SK-N-SH (cell line): Measurements from ENCODE around the gene CTCFL. TPM values are rescaled to one million over a fixed set of nuclear protein-coding genes. Genes with fewer than 3 reads are reported as not detected.

ENCODE experiments used
- CTCF ChIA-PET: fragments of 300-600, 350-600 bp; formaldehyde crosslinking; extraction: SDS; loops from one replicate; lab custom pipeline; 2021; lab: Yijun Ruan, JAX
- POLR2A ChIA-PET: fragments of 350-600 bp; sonication (Branson Sonifier 250); formaldehyde crosslinking; extraction: SDS; loops from one replicate; lab custom pipeline; 2020; ENCODE audit warnings: antibody characterized with exemption, inconsistent platforms; lab: Yijun Ruan, JAX
- DNase-seq: peaks from one replicate; pipeline ENCODE4 v3.0.0; 2012
- H2AFZ ChIP-seq: fragments of 200-600 bp; sonication (generic); 2 replicates; pipeline ENCODE4 v1.8.1; 2016; ENCODE audit warnings: antibody characterized with exemption, mild to moderate bottlenecking, low read depth
- H3F3A ChIP-seq: fragments of 200-600 bp; sonication (generic); replicated peaks from 2 replicates; pipeline ENCODE3; 2016; ENCODE audit warnings: antibody characterized with exemption, mild to moderate bottlenecking; ENCODE audit not compliant: insufficient read depth
- H3K27ac ChIP-seq, 2 experiments: fragments of 200-500 bp in 1 of 2; fragments of 200-600 bp in 1 of 2; sonication (Bioruptor generic) in 1 of 2; sonication (generic), shearing (Covaris generic) in 1 of 2; 2 replicates each; pipeline versions ENCODE4 v1.5.1 to v1.6.1; 2014 to 2016; ENCODE audit warnings: low read depth in 2 of 2, inconsistent platforms in 1 of 2, low read length in 1 of 2, mild to moderate bottlenecking in 1 of 2, mixed read lengths in 1 of 2
- H3K27me3 ChIP-seq: fragments of 200-600 bp; sonication (generic), shearing (Covaris generic); 2 replicates; pipeline ENCODE4 v1.6.1; 2016; ENCODE audit warnings: mixed run types; ENCODE audit not compliant: insufficient read depth
- H3K36me3 ChIP-seq, 2 experiments: fragments of 200-500 bp in 1 of 2; fragments of 200-600 bp in 1 of 2; sonication (Bioruptor generic) in 1 of 2; sonication (generic) in 1 of 2; replicated peaks in 1 of 2; 2 replicates each; pipeline versions ENCODE3 to v1.5.1; 2014 to 2016; ENCODE audit warnings: low read length in 1 of 2, mild to moderate bottlenecking in 1 of 2; ENCODE audit not compliant: insufficient read depth in 2 of 2, control insufficient read depth in 1 of 2
- H3K4me1 ChIP-seq, 2 experiments: fragments of 200-500 bp in 1 of 2; fragments of 200-600 bp in 1 of 2; sonication (Bioruptor generic) in 1 of 2; sonication (generic), shearing (Covaris generic) in 1 of 2; 2 replicates each; pipeline versions ENCODE4 v1.5.1 to v1.6.1; 2014 to 2016; ENCODE audit warnings: low read depth in 1 of 2, low read length in 1 of 2, mixed run types in 1 of 2; ENCODE audit not compliant: insufficient read depth in 2 of 2, control insufficient read depth in 1 of 2
- H3K4me2 ChIP-seq: fragments of 200-600 bp; sonication (generic), shearing (Covaris generic); 2 replicates; pipeline ENCODE4 v1.6.1; 2017; ENCODE audit warnings: mixed run types
- H3K4me3 ChIP-seq, 2 experiments: fragments of 200-500 bp in 1 of 2; fragments of 200-600 bp in 1 of 2; sonication (Bioruptor generic) in 1 of 2; sonication (generic), shearing (Covaris generic) in 1 of 2; 2 replicates each; pipeline versions ENCODE4 v1.5.1 to v1.8.1; 2014 to 2016; ENCODE audit warnings: low read depth in 2 of 2, inconsistent platforms in 1 of 2, low read length in 1 of 2, mild to moderate bottlenecking in 1 of 2, mixed read lengths in 1 of 2, moderate library complexity in 1 of 2
- H3K79me2 ChIP-seq: fragments of 200-600 bp; sonication (generic); 2 replicates; pipeline ENCODE4 v1.8.1; 2017; ENCODE audit warnings: mild to moderate bottlenecking; ENCODE audit not compliant: insufficient read depth
- H3K9ac ChIP-seq: fragments of 200-600 bp; sonication (generic); 2 replicates; pipeline ENCODE4 v1.6.1; 2017; ENCODE audit warnings: mixed run types
- H3K9me2 ChIP-seq: fragments of 200-600 bp; sonication (generic); 2 replicates; pipeline ENCODE4 v1.6.1; 2017; ENCODE audit warnings: mixed run types
- H3K9me3 ChIP-seq: fragments of 200-600 bp; sonication (generic); 2 replicates; pipeline ENCODE4 v1.6.1; 2017; ENCODE audit warnings: mixed run types, mild to moderate bottlenecking, moderate library complexity
- H4K20me1 ChIP-seq: fragments of 200-600 bp; sonication (generic); 2 replicates; pipeline ENCODE4 v1.6.1; 2017; ENCODE audit warnings: mild to moderate bottlenecking, mixed run types; ENCODE audit not compliant: insufficient read depth
- CHD2 ChIP-seq: fragments of 150-350 bp; IDR thresholded peaks from 2 replicates; pipeline ENCODE4 v1.6.1; 2018; ENCODE audit warnings: low read length; ENCODE audit not compliant: partially characterized antibody
- EP300 ChIP-seq, 2 experiments: IDR thresholded peaks; 2 replicates each; pipeline versions ENCODE4 v1.4.0 to v1.6.1; 2012; ENCODE audit warnings: borderline replicate concordance in 1 of 2, low read depth in 1 of 2, low read length in 1 of 2
- EZH2phosphoT487 ChIP-seq: fragments of 200-600 bp; sonication (generic); IDR thresholded peaks from 2 replicates; pipeline ENCODE4 v1.6.1; 2017; ENCODE audit warnings: low read depth, mixed run types, mild to moderate bottlenecking, antibody characterized with exemption, moderate library complexity, borderline replicate concordance
- FOSL2 ChIP-seq: IDR thresholded peaks from 2 replicates; pipeline ENCODE4 v1.4.0; 2012; ENCODE audit warnings: low read depth, mild to moderate bottlenecking, moderate library complexity, borderline replicate concordance
- FOXJ3 ChIP-seq: sonication (generic); formaldehyde crosslinking; IDR thresholded peaks from 2 replicates; pipeline ENCODE4 v1.5.1; 2020; ENCODE audit warnings: mild to moderate bottlenecking, missing genetic modification reagents
- GABPA ChIP-seq: IDR thresholded peaks from 2 replicates; pipeline ENCODE4 v1.4.0; 2012; ENCODE audit warnings: low read depth, mild to moderate bottlenecking
- GATA2 ChIP-seq: sonication (generic); formaldehyde crosslinking; IDR thresholded peaks from 2 replicates; pipeline ENCODE4 v1.5.0; 2020; ENCODE audit warnings: mild to moderate bottlenecking, missing genetic modification reagents
- MAX ChIP-seq: IDR thresholded peaks from 2 replicates; pipeline ENCODE4 v1.4.0; 2012; ENCODE audit warnings: low read depth
- MEF2A ChIP-seq: IDR thresholded peaks from 2 replicates; pipeline ENCODE4 v1.4.0; 2012; ENCODE audit warnings: low read depth, borderline replicate concordance
- NRF1 ChIP-seq: IDR thresholded peaks from 2 replicates; pipeline ENCODE4 v1.6.1; 2012; ENCODE audit warnings: low read depth, mild to moderate bottlenecking, low read length
- PBX3 ChIP-seq: IDR thresholded peaks from 2 replicates; pipeline ENCODE4; 2012
- POLR2AphosphoS5 ChIP-seq: IDR thresholded peaks from 2 replicates; pipeline ENCODE4 v1.6.1; 2012; ENCODE audit warnings: low read depth, low read length
- RXRA ChIP-seq: IDR thresholded peaks from 2 replicates; pipeline ENCODE4 v1.4.0; 2012; ENCODE audit warnings: low read depth, mild to moderate bottlenecking, borderline replicate concordance
- SIN3A ChIP-seq: IDR thresholded peaks from 2 replicates; pipeline ENCODE4 v1.6.1; 2012; ENCODE audit warnings: low read depth, mild to moderate bottlenecking, low read length, moderate library complexity, borderline replicate concordance
- TEAD4 ChIP-seq: IDR thresholded peaks from 2 replicates; pipeline ENCODE4 v1.4.0; 2012; ENCODE audit warnings: mild to moderate bottlenecking, borderline replicate concordance; ENCODE audit not compliant: insufficient read depth
- USF1 ChIP-seq: IDR thresholded peaks from 2 replicates; pipeline ENCODE4 v1.4.0; 2012; ENCODE audit warnings: low read depth, borderline replicate concordance
- YY1 ChIP-seq: IDR thresholded peaks from 2 replicates; pipeline ENCODE4 v1.4.0; 2012; ENCODE audit warnings: low read depth, mild to moderate bottlenecking
- WGBS: methylation state at CpG from one replicate; pipeline ENCODE4 v1.1.6; 2017; ENCODE audit warnings: low lambda C conversion rate; 5-methylcytosine and 5-hydroxymethylcytosine counted together
- polyA plus RNA-seq, 3 experiments: library from polyadenylated mRNA; depleted of rRNA; stranded (reverse); fragments of >200 nt; gene quantifications; 2 replicates each; pipeline ENCODE4 v1.2.3, GENCODE V29; 2012
- TF ChIP-seq, protein P1 (sequence below): IDR thresholded peaks from 2 replicates; pipeline ENCODE4 v1.4.0; 2012; ENCODE audit warnings: low read depth, borderline replicate concordance
- TF ChIP-seq, protein P2 (sequence below): fragments of 200-600 bp; sonication (generic); IDR thresholded peaks from 2 replicates; pipeline ENCODE4 v1.6.1; 2017; ENCODE audit warnings: antibody characterized with exemption, mild to moderate bottlenecking, moderate library complexity

The CTCFL gene
- polyA plus RNA-seq, 1 of the 3 experiments (the other 2 are of a cell fraction), result not detected

DNA sequence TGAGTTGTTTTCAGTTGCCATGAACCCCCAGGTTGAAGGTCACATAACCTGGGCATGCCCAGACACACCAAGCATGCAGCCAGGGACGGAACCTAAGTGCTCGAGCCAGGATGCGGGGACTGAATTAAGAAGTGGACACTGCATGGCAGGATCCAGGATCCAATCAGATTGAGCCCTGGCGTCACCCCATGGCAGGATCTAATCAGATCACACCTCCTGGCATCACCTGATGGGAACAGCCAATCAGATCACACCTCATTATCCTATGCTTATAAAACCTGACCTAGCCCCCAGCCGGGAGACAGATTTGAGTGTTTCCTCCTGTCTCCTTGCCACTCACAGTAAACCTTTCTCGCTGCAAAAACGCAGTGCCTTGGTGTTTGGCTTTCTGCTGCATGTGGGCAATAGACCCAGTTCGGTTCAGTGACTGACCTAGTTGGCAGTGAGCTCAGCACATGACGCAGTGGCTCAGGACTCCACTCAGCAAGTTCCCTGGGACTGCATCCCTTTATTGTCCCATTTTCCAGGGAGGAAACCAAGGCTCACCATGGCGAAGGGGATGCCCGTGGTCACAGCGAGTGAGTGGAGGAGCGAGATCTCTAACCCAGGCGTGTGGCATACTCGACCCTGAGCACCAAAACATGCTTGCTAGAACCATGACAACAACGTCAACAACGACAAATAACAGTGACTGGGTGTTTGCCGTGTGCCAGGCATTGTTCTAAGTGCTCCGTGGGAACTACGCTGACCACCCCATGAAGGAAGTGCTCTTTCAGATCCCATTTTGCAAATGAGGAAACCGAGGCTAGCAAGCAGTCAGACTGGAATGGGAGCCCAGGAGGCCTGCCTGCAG lies 67.5 kb downstream of the CTCFL start:
- no peaks in the 10 kb centered on the region for H3K36me3 ChIP-seq
- no peak overlapping the region for H3K4me2 ChIP-seq
- POLR2A ChIA-PET, result no interaction called here
- H3K4me1 ChIP-seq, result no peaks in the 10 kb centered on the region; a peak in 1 of 4 replicates
- H3K4me3 ChIP-seq, result no peak overlapping the region
- no peak for DNase-seq
- TF ChIP-seq YY1, result no peak
- no peak for TF ChIP-seq NRF1
- no peak for TF ChIP-seq FOXJ3 (CRISPR knock-in tag)
- no peak for TF ChIP-seq PBX3
- TF ChIP-seq FOSL2, result no peak
- TF ChIP-seq GATA2, result no peak
- TF ChIP-seq, protein P1, sequence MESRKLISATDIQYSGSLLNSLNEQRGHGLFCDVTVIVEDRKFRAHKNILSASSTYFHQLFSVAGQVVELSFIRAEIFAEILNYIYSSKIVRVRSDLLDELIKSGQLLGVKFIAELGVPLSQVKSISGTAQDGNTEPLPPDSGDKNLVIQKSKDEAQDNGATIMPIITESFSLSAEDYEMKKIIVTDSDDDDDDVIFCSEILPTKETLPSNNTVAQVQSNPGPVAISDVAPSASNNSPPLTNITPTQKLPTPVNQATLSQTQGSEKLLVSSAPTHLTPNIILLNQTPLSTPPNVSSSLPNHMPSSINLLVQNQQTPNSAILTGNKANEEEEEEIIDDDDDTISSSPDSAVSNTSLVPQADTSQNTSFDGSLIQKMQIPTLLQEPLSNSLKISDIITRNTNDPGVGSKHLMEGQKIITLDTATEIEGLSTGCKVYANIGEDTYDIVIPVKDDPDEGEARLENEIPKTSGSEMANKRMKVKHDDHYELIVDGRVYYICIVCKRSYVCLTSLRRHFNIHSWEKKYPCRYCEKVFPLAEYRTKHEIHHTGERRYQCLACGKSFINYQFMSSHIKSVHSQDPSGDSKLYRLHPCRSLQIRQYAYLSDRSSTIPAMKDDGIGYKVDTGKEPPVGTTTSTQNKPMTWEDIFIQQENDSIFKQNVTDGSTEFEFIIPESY, result no peak
- TF ChIP-seq EP300 (IDR thresholded peaks at IDR 0.05; ENCODE audit: borderline replicate concordance in 1 of 2, low read depth in 1 of 2, low read length in 1 of 2), result no peak
- TF ChIP-seq MEF2A, result no peak
- TF ChIP-seq SIN3A, result no peak
- TF ChIP-seq EZH2phosphoT487, result no peak
- no peak for TF ChIP-seq TEAD4
- no peak for TF ChIP-seq USF1
- no peak for TF ChIP-seq POLR2AphosphoS5
- TF ChIP-seq, protein P2, sequence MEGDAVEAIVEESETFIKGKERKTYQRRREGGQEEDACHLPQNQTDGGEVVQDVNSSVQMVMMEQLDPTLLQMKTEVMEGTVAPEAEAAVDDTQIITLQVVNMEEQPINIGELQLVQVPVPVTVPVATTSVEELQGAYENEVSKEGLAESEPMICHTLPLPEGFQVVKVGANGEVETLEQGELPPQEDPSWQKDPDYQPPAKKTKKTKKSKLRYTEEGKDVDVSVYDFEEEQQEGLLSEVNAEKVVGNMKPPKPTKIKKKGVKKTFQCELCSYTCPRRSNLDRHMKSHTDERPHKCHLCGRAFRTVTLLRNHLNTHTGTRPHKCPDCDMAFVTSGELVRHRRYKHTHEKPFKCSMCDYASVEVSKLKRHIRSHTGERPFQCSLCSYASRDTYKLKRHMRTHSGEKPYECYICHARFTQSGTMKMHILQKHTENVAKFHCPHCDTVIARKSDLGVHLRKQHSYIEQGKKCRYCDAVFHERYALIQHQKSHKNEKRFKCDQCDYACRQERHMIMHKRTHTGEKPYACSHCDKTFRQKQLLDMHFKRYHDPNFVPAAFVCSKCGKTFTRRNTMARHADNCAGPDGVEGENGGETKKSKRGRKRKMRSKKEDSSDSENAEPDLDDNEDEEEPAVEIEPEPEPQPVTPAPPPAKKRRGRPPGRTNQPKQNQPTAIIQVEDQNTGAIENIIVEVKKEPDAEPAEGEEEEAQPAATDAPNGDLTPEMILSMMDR, result no peak
- no peak for TF ChIP-seq CHD2
- TF ChIP-seq MAX, result no peak
- TF ChIP-seq RXRA, result no peak
- TF ChIP-seq GABPA, result no peak
- TF ChIP-seq, all 33 proteins: peak for 0
- Histone ChIP-seq H3K79me2 (no peaks in the 10 kb centered on the region), H4K20me1 (no peaks in the 10 kb centered on the region), H3F3A (no peaks in the 10 kb centered on the region), H2AFZ (no peak overlapping the region), H3K27ac (no peak overlapping the region), H3K9me3 (no peaks in the 10 kb centered on the region), H3K9me2 (no peaks in the 10 kb centered on the region), H3K27me3 (no peaks in the 10 kb centered on the region), H3K9ac (no peak overlapping the region)
- CTCF ChIA-PET, result interaction anchor here (1.1 to 1.6 kb wide), 2 partner anchors 38 to 76 kb away, joined by 4 read pairs; no protein-coding TSS in a partner anchor
- WGBS, result 63% methylated on average over 19 of the region's 21 CpGs
